ENCODE results near the gene PACSIN3. TPM values are rescaled to one million over a fixed set of nuclear protein-coding genes. Genes with fewer than 3 reads are reported as not detected.

The PACSIN3 gene
- total and polyA plus RNA-seq, 2 of the 8 experiments (the other 6 are each of a cell fraction or from before 2014, with no cell fraction given), result 23.8 to 47.2 TPM

- Histone ChIP-seq H3K4ac (replicated peaks; ENCODE audit: insufficient read length, low read depth, low read length) (no peak overlapping the region), H2AK5ac (ENCODE audit: low read depth, low read length) (no peak overlapping the region), H3K23ac (ENCODE audit: insufficient read length) (no peak overlapping the region), H3K4me2 (ENCODE audit: insufficient read depth in 1 of 2, low read depth in 2 of 2, low read length in 2 of 2) (no peak overlapping the region), H4K5ac (ENCODE audit: insufficient read length, low read depth, low read length) (no peak overlapping the region), H3K36me3 (ENCODE audit: control insufficient read depth in 2 of 4, insufficient read depth in 4 of 4, low read length in 3 of 4) (no peaks in the 10 kb centered on the region), H3K14ac (ENCODE audit: insufficient read length) (no peak overlapping the region), H3K4me3 (ENCODE audit: extremely low read depth in 1 of 4, insufficient read depth in 2 of 4, low read depth in 3 of 4, low read length in 4 of 4) (no peak overlapping the region), H3K9me3 (ENCODE audit: insufficient read depth in 2 of 2, low read depth in 1 of 2, low read length in 1 of 2) (no peaks in the 10 kb centered on the region), H3K9ac (replicated peaks in 1 of 4; ENCODE audit: extremely low read depth in 1 of 4, low read depth in 3 of 4, low read length in 3 of 4) (no peak overlapping the region), H4K20me1 (replicated peaks in 1 of 2; ENCODE audit: control insufficient read depth in 1 of 2, insufficient read depth in 2 of 2, low read length in 2 of 2) (no peaks in the 10 kb centered on the region), H2BK15ac (ENCODE audit: low read length) (no peak overlapping the region), H4K8ac (ENCODE audit: extremely low read depth, insufficient read depth, low read length) (no peak overlapping the region), H3K4me1 (replicated peaks in 1 of 4; ENCODE audit: control insufficient read depth in 3 of 4, insufficient read depth in 4 of 4, low read length in 3 of 4) (peaks cover 0 to 2% (median 1%) of the 10 kb centered on the region in 4 experiments; a peak in 4 of 7 replicates), H2BK12ac (ENCODE audit: low read depth, low read length) (no peak overlapping the region), H4K91ac (replicated peaks; ENCODE audit: insufficient read length, low read length) (no peak overlapping the region), H3K18ac (ENCODE audit: extremely low read depth, low read length) (no peak overlapping the region), H3K56ac (replicated peaks; ENCODE audit: insufficient read length, low read depth, low read length) (no peak overlapping the region), H2BK120ac (replicated peaks; ENCODE audit: low read depth, low read length) (no peak overlapping the region), H3K79me1 (ENCODE audit: low read depth, low read length) (no peaks in the 10 kb centered on the region), H3K27me3 (replicated peaks in 1 of 4; ENCODE audit: control insufficient read depth in 3 of 4, extremely low read depth in 1 of 4, insufficient read depth in 3 of 4, low read length in 3 of 4) (no peaks in the 10 kb centered on the region), H3K79me2 (ENCODE audit: control insufficient read depth in 1 of 2, insufficient read depth in 2 of 2, low read length in 2 of 2) (no peaks in the 10 kb centered on the region), H2BK20ac (ENCODE audit: low read length) (no peak overlapping the region), H3K27ac (ENCODE audit: low read depth, low read length) (no peak overlapping the region), H2BK5ac (ENCODE audit: low read depth, low read length) (no peak overlapping the region), H2AFZ (ENCODE audit: low read length) (no peak overlapping the region), H3K23me2 (ENCODE audit: low read depth, low read length) (no peaks in the 10 kb centered on the region)
- no peak for FAIRE-seq
- CTCF ChIA-PET (ENCODE audit: partially characterized antibody), result interaction anchor here (1.4 kb wide), 1 partner anchor 212 kb away, joined by 3 read pairs; the partner anchor contains the start of gene CSTPP1
- POLR2A ChIA-PET (ENCODE audit: partially characterized antibody), result interaction anchor here (1.7 kb wide), 1 partner anchor 13 kb away, joined by 4 read pairs; no protein-coding TSS in a partner anchor
- TF ChIP-seq USF2 (IDR thresholded peaks at IDR 0.05; ENCODE audit: low read length), result peak; percentile 7; the same call in 1 of the 2 replicates
- TF ChIP-seq CHD2 (IDR thresholded peaks at IDR 0.05; ENCODE audit: low read length), result no peak
- 98% methylated on average over 4 of the region's 4 CpGs; no CpG with 5 or more reads in 1 of the 2 experiments for WGBS, 2 experiments (ENCODE audit: extremely low coverage in 1 of 2, insufficient coverage in 1 of 2, insufficient read length in 1 of 2, insufficient replicate concordance in 2 of 2, low coverage in 1 of 2, low lambda C conversion rate in 2 of 2, missing lambda C conversion rate in 1 of 2)
- no peak for DNase-seq (ENCODE audit: low read depth in 1 of 2, low spot score in 2 of 2)
Measured at GRCh38 chr11:47148270-47148669, 38.0 kb downstream of the PACSIN3 start.
